GM19099 (cell line): ENCODE measurements around the gene NCOA7.
A peak's percentile ranks its signal among the peaks of the same experiment; 100 is the strongest.

Experiments used
- POLR2A ChIP-seq: IDR thresholded peaks from 3 replicates; pipeline ENCODE4 v1.6.1; 2011; ENCODE audit warnings: low read depth; ENCODE audit not compliant: insufficient read length; ENCODE audit errors: extremely low read depth

Gene NCOA7

GRCh38 chr6:125943528-125944433 is 153.0 kb downstream of the NCOA7 start:
- no peak for TF ChIP-seq POLR2A

DNA sequence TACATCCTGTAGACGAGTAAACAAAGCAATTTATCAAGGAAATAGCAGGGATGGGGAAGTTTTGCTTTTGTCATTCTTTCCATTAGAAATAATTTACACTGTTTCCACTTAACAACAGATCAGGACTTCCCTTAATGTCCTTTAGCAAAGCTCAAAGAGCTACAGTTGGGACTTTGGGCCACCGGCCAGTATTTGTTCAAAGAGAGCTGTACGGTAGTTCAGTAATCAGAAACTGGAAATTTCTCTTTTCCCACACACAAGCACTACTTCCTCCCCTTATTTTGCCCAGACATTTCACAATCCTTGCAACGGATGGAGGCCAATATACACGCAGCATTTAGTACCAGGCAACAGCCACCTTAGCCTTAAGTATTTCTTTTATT is 153.7 kb downstream of the NCOA7 start:
- TF ChIP-seq POLR2A: no peak

DNA sequence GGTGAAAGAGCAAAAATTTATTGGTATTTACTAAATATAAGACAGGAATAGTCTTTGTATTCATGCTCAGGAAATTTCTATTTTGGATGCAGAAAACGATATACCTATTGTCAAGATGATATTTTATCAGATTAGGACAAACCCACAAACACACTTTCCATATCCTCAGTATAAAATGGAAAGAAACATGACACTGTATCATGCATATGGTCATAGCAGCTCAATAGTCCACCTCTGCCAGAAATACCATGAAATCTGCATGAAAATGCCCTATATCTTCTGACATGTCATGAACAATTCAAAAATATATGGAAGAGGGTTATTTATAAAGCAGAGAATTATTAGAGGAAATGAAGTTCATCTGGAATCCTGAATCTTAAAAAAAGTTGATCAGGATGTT is 154.1 kb downstream of the NCOA7 start:
- TF ChIP-seq POLR2A: no peak

GRCh38 chr6:125945378-125946141 is 154.8 kb downstream of the NCOA7 start:
- no peak for TF ChIP-seq POLR2A

GRCh38 chr6:125947615-125948014 is 156.9 kb downstream of the NCOA7 start:
- TF ChIP-seq POLR2A: no peak

GRCh38 chr6:125948455-125948854 is 157.7 kb downstream of the NCOA7 start:
- no peak for TF ChIP-seq POLR2A

GRCh38 chr6:125949069-125949468 is 158.3 kb downstream of the NCOA7 start:
- no peak for TF ChIP-seq POLR2A

- no peak for TF ChIP-seq POLR2A
Measured at GRCh38 chr6:125950293-125950692, 159.5 kb downstream of the NCOA7 start.

GRCh38 chr6:125951323-125951722 is 160.6 kb downstream of the NCOA7 start:
- TF ChIP-seq POLR2A: no peak

GRCh38 chr6:125952764-125953501 is 162.2 kb downstream of the NCOA7 start:
- no peak for TF ChIP-seq POLR2A

DNA sequence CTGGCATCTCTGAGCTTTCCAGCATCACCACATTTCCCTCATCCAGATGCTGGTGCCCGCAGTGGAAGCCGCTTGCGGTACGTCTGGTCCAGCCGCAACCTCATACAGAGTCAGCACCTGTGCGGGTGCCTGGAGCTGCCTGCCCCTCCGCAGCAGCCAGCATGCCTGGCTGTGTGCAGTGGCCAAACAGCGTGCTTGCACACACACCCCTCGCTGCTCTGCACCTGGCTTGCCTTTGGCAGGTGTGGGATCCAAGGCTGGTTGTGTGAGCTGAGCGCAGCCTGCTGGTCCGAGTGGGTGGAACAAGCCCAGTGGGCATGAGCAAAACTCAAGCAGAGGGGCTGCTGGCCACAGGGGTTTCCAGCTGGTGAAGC is 162.7 kb downstream of the NCOA7 start:
- no peak for TF ChIP-seq POLR2A

DNA sequence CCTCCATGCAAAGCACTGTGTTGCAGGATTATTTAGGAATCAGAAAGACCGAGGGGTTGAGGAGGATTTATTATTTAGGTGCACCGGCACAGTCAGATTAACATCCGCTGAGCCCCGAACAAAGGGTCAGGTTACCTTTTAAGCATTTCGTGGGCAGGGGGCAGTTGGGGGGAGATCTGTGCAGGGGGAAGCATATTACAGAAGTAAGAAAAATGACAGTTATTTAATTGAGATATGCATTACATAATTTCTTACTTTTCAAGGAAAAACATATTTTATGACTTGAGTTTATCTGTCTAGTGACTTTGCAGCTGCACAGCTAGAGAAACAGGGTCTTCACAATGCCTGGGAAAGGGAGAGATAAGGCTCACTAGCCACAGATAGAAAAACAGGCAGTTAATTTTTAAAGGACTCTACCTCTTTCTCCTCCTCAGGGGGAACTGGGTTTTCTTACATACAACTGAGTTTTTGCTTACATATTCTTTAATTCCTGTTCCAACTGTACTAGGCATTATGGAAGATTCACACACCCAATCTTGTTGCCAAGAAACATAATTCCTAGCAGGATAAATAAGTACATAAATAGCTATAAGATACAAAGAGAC is 164.1 kb downstream of the NCOA7 start:
- TF ChIP-seq POLR2A: no peak

GRCh38 chr6:125955973-125956372 is 165.2 kb downstream of the NCOA7 start:
- no peak for TF ChIP-seq POLR2A

DNA sequence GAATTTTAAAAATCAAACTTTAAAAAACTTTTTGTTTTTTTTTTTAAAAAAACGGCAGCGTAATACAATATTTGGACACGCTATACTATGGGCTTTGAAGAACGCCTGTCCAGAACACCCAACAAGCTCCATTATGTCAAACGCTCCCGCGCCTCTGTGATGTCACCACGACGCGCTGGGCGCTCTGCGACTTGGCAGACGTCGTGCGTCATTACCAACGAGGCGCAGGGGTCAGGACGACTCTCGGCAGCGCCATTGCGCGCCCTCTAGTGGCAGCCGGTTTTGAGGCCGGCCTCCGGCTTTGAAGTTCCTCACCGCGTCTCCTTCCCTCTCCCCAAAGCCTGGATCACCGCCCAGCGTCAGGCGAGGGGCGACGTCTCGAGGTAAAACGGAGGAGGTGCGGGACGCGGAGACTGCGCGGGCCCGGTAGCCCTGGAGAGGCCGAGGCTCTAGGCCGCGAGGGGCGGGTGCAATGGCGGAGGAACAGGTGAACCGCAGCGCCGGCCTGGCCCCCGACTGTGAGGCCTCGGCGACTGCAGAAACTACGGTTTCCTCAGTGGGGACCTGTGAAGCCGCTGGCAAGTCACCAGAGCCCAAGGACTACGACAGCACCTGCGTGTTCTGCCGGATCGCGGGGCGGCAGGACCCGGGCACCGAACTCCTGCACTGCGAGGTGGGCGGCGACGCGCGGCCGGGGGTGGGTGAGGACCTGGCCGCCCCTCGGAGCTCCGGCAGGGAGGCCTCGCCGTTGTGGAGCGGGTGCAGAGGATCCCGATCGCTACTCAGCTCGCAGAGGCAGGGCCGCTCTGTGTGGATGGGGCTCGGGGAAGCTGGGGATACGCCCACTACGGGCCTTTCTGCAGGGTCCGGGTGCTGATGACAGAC is 166.0 kb downstream of the NCOA7 start, which contains the start of gene HINT3:
Gene HINT3 (plus strand): TSS at position 265 of the 885 bp plus-strand sequence. CDS start 208 bp downstream, at position 473.
- peak; percentile 73 for TF ChIP-seq POLR2A
